ENCODE measurements around the gene TTLL8. TPM values are rescaled to one million over a fixed set of nuclear protein-coding genes. Genes with fewer than 3 reads are reported as not detected.

Gene TTLL8
- total RNA-seq, 2 experiments from 2014 or later, result not detected

GRCh38 chr22:50012211-50013181 lies 45.6 kb downstream of the TTLL8 start, which contains the start of gene IL17REL:
Gene IL17REL, minus strand, starts transcription at chr22:50012765. Its CDS starts 119 bp downstream, at chr22:50012646.
- H3K4me1 Mint-ChIP-seq (ENCODE audit: low read depth), result peaks cover 31% of the 10 kb centered on the region
- ChIA-PET POLR2A (interaction anchor here (0.9 to 1.1 kb wide), 2 partner anchors 41 to 74 kb away, joined by 3 to 4 read pairs; no protein-coding TSS in a partner anchor), CTCF (interaction anchor here (1.2 to 2.4 kb wide), 4 partner anchors 18 to 20 kb away, joined by 3 to 11 read pairs (median 6); no protein-coding TSS in a partner anchor)
- no peaks in the 10 kb centered on the region for H3K9me3 Mint-ChIP-seq
- intact Hi-C loops (cut with micrococcal nuclease), result no loop called here
- DNase-seq (no peak), ATAC-seq (no peak)
- no peaks in the 10 kb centered on the region for H3K36me3 Mint-ChIP-seq (ENCODE audit: low read depth)
- peaks cover 2% of the 10 kb centered on the region for H3K27me3 Mint-ChIP-seq
- TF ChIP-seq CTCF (IDR thresholded peaks at IDR 0.05), result no peak
- peak within 1 kb of the TSS; percentile 72 for H3K27ac Mint-ChIP-seq
- H3K4me3 Mint-ChIP-seq, result peak within 1 kb of the TSS; percentile 62

GRCh38 chr22:50011447-50012210 lies 46.5 kb downstream of the TTLL8 start:
- CTCF ChIA-PET, result interaction anchor here (1.0 to 1.2 kb wide), 2 partner anchors 17 to 19 kb away, joined by 3 read pairs; no protein-coding TSS in a partner anchor
- intact Hi-C loops (cut with micrococcal nuclease), result no loop called here
- POLR2A ChIA-PET, result interaction anchor here (1.1 kb wide), 1 partner anchor 73 kb away, joined by 3 read pairs; no protein-coding TSS in a partner anchor
- H3K4me3 Mint-ChIP-seq, result peak overlapping the region; percentile 62
- H3K9me3 Mint-ChIP-seq, result no peaks in the 10 kb centered on the region
- TF ChIP-seq CTCF (IDR thresholded peaks at IDR 0.05), result no peak
- ATAC-seq (no peak), DNase-seq (no peak)
- peaks cover 2% of the 10 kb centered on the region for H3K27me3 Mint-ChIP-seq
- H3K4me1 Mint-ChIP-seq (ENCODE audit: low read depth), result peaks cover 31% of the 10 kb centered on the region
- no peaks in the 10 kb centered on the region for H3K36me3 Mint-ChIP-seq (ENCODE audit: low read depth)
- H3K27ac Mint-ChIP-seq, result peak overlapping the region; percentile 72

- Mint-ChIP-seq H3K27me3 (peaks cover 2% of the 10 kb centered on the region), H3K4me1 (ENCODE audit: low read depth) (peaks cover 28% of the 10 kb centered on the region), H3K27ac (peak overlapping the region; percentile 72), H3K9me3 (no peaks in the 10 kb centered on the region), H3K36me3 (ENCODE audit: low read depth) (no peaks in the 10 kb centered on the region), H3K4me3 (peak overlapping the region; percentile 62)
- DNase-seq (peak; percentile 66), ATAC-seq (peak; percentile 63)
- no peak for TF ChIP-seq CTCF (IDR thresholded peaks at IDR 0.05)
- intact Hi-C loops (cut with micrococcal nuclease), result no loop called here
- CTCF ChIA-PET, result interaction anchor here (1.0 to 1.2 kb wide), 2 partner anchors 16 to 20 kb away, joined by 3 read pairs; no protein-coding TSS in a partner anchor
- POLR2A ChIA-PET, result interaction anchor here (0.7 to 1.2 kb wide), 2 partner anchors 39 to 180 kb away, joined by 3 read pairs; no protein-coding TSS in a partner anchor
These were observed 47.2 kb downstream of the TTLL8 start for GRCh38 chr22:50010676-50011446.

GRCh38 chr22:50009765-50010675 lies 48.1 kb downstream of the TTLL8 start:
- H3K9me3 Mint-ChIP-seq, result no peaks in the 10 kb centered on the region
- DNase-seq, result no peak
- H3K4me1 Mint-ChIP-seq (ENCODE audit: low read depth), result peaks cover 27% of the 10 kb centered on the region
- ChIA-PET POLR2A (interaction anchor here (0.7 to 1.2 kb wide), 3 partner anchors 38 to 181 kb away, joined by 3 read pairs; no protein-coding TSS in a partner anchor), CTCF (no interaction called here)
- peak overlapping the region; percentile 42 for H3K27ac Mint-ChIP-seq
- TF ChIP-seq CTCF (IDR thresholded peaks at IDR 0.05), result no peak
- H3K27me3 Mint-ChIP-seq, result peaks cover 2% of the 10 kb centered on the region
- intact Hi-C loops (cut with micrococcal nuclease), result no loop called here
- H3K36me3 Mint-ChIP-seq (ENCODE audit: low read depth), result no peaks in the 10 kb centered on the region
- ATAC-seq, result no peak
- H3K4me3 Mint-ChIP-seq, result no peak overlapping the region
